Stimulated activated CD4-positive, alpha-beta T cell treated with anti-CD3 and anti-CD28 coated beads, Interleukin-4, amount 100 ng/mL, for 1 hour (primary cell): ENCODE data around the gene ATF2.
"Not testable (repeated sequence)": the region's sequence is repeated elsewhere in the genome, so short reads cannot be mapped to it uniquely, and the experiment has no call there.

ENCODE experiments used
- DNase-seq: peaks from one replicate; pipeline ENCODE4 v3.0.0-alpha.2; 2020

Gene ATF2

GRCh38 chr2:175158894-175159293 lies 9.1 kb downstream of the ATF2 start:
- no peak for DNase-seq

GRCh38 chr2:175156534-175156933 lies 11.5 kb downstream of the ATF2 start:
- no peak for DNase-seq

- DNase-seq: no peak
Measured at GRCh38 chr2:175154661-175155082, 13.3 kb downstream of the ATF2 start.

- DNase-seq: no peak
Measured at GRCh38 chr2:175152242-175152641, 15.8 kb downstream of the ATF2 start.

- no peak for DNase-seq
Measured at GRCh38 chr2:175151791-175152190, 16.2 kb downstream of the ATF2 start.

GRCh38 chr2:175147186-175147585 lies 20.8 kb downstream of the ATF2 start:
- no peak for DNase-seq

GRCh38 chr2:175143678-175144077 lies 24.3 kb downstream of the ATF2 start:
- DNase-seq: no peak

- DNase-seq: no peak
Measured at GRCh38 chr2:175143191-175143590, 24.8 kb downstream of the ATF2 start.

- no peak for DNase-seq
Measured at GRCh38 chr2:175140332-175140731, 27.7 kb downstream of the ATF2 start.

GRCh38 chr2:175137793-175138192 lies 30.2 kb downstream of the ATF2 start:
- DNase-seq: no peak

- DNase-seq: no peak
Measured at GRCh38 chr2:175136334-175137215, 31.4 kb downstream of the ATF2 start.

GRCh38 chr2:175135862-175136261 lies 32.1 kb downstream of the ATF2 start:
- no peak for DNase-seq

GRCh38 chr2:175135177-175135576 lies 32.8 kb downstream of the ATF2 start:
- DNase-seq: no peak

- DNase-seq: no peak
Measured at GRCh38 chr2:175131252-175131651, 36.8 kb downstream of the ATF2 start.

- no peak for DNase-seq
Measured at GRCh38 chr2:175126661-175127060, 41.3 kb downstream of the ATF2 start.

GRCh38 chr2:175123254-175123653 lies 44.7 kb downstream of the ATF2 start:
- DNase-seq: no peak

GRCh38 chr2:175111200-175111657 lies 56.8 kb downstream of the ATF2 start:
- DNase-seq: no peak

- DNase-seq: not testable (repeated sequence)
Measured at GRCh38 chr2:175108091-175108490, 59.9 kb downstream of the ATF2 start.

- DNase-seq: no peak
Measured at GRCh38 chr2:175107146-175107545, 60.9 kb downstream of the ATF2 start.

GRCh38 chr2:175103191-175103590 lies 64.8 kb downstream of the ATF2 start:
- no peak for DNase-seq

- no peak for DNase-seq
Measured at GRCh38 chr2:175101514-175101913, 66.5 kb downstream of the ATF2 start.

GRCh38 chr2:175097297-175097696 lies 70.7 kb downstream of the ATF2 start:
- DNase-seq: no peak

GRCh38 chr2:175084117-175084516 lies 83.9 kb downstream of the ATF2 start:
- DNase-seq: not testable (repeated sequence)

- no peak for DNase-seq
Measured at GRCh38 chr2:175080479-175080878, 87.5 kb downstream of the ATF2 start.

- no peak for DNase-seq
Measured at GRCh38 chr2:175076272-175076671, 91.7 kb downstream of the ATF2 start.
